NCI-H187 (cell line): ENCODE measurements around the gene ARHGAP4.

Source experiments
- DNase-seq, 2 experiments: peaks; one replicate each; lab custom pipeline; 2025; lab: John Stamatoyannopoulos, UW

ARHGAP4 gene

GRCh38 chrX:153945956-153946943 is 20.2 kb upstream of the ARHGAP4 start:
- no peak for DNase-seq

GRCh38 chrX:153944800-153945150 is 18.7 kb upstream of the ARHGAP4 start:
- DNase-seq = no peak

GRCh38 chrX:153944140-153944799 is 18.2 kb upstream of the ARHGAP4 start, which contains the start of gene RENBP:
RENBP (minus strand) TSS chrX:153944643; CDS start chrX:153944610, 33 bp downstream.
- peak in 1 of 2 experiments; percentile 20 for DNase-seq

- DNase-seq = no peak
Measured at GRCh38 chrX:153941336-153942252, 15.5 kb upstream of the ARHGAP4 start.

GRCh38 chrX:153939573-153939972 is 13.5 kb upstream of the ARHGAP4 start:
- DNase-seq = no peak

GRCh38 chrX:153938226-153938786 is 12.2 kb upstream of the ARHGAP4 start:
- DNase-seq = no peak

GRCh38 chrX:153937056-153937455 is 11.0 kb upstream of the ARHGAP4 start:
- no peak for DNase-seq

- DNase-seq = no peak
Measured at GRCh38 chrX:153935326-153935851, 9.3 kb upstream of the ARHGAP4 start.

- DNase-seq = peak; percentile 46 to 86
Measured at GRCh38 chrX:153934762-153935325, 8.8 kb upstream of the ARHGAP4 start, which contains the start of gene NAA10. NAA10 (minus strand) TSS chrX:153935037; CDS start chrX:153934904, 133 bp downstream.

- no peak for DNase-seq
Measured at GRCh38 chrX:153934148-153934761, 8.2 kb upstream of the ARHGAP4 start.

- no peak for DNase-seq
Measured at GRCh38 chrX:153933748-153934147, 7.7 kb upstream of the ARHGAP4 start.

GRCh38 chrX:153932220-153932915 is 6.3 kb upstream of the ARHGAP4 start:
- DNase-seq = no peak

GRCh38 chrX:153931748-153932147 is 5.7 kb upstream of the ARHGAP4 start:
- no peak for DNase-seq

- DNase-seq = no peak
Measured at GRCh38 chrX:153931151-153931550, 5.1 kb upstream of the ARHGAP4 start.

GRCh38 chrX:153930011-153930910 is 4.2 kb upstream of the ARHGAP4 start:
- DNase-seq = no peak

GRCh38 chrX:153929576-153929975 is 3.5 kb upstream of the ARHGAP4 start:
- DNase-seq = no peak

- DNase-seq = no peak
Measured at GRCh38 chrX:153928846-153929245, 2.8 kb upstream of the ARHGAP4 start.

- DNase-seq = peak; percentile 98 to 100
Measured at GRCh38 chrX:153927922-153928760, 2.1 kb upstream of the ARHGAP4 start.
